HG02798 (cell line): ENCODE measurements around the gene GAGE2A.
"Not testable (repeated sequence)": the region's sequence is repeated elsewhere in the genome, so short reads cannot be mapped to it uniquely, and the experiment has no call there.

Source experiments
- ATAC-seq: cut with Tn5 transposase; IDR thresholded peaks from one replicate; pipeline ENCODE4 v1.9.1; 2021; ENCODE audit warnings: mild to moderate bottlenecking; ENCODE audit not compliant: unreplicated experiment, poor library complexity

Gene GAGE2A, protein sequence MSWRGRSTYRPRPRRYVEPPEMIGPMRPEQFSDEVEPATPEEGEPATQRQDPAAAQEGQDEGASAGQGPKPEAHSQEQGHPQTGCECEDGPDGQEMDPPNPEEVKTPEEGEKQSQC

DNA sequence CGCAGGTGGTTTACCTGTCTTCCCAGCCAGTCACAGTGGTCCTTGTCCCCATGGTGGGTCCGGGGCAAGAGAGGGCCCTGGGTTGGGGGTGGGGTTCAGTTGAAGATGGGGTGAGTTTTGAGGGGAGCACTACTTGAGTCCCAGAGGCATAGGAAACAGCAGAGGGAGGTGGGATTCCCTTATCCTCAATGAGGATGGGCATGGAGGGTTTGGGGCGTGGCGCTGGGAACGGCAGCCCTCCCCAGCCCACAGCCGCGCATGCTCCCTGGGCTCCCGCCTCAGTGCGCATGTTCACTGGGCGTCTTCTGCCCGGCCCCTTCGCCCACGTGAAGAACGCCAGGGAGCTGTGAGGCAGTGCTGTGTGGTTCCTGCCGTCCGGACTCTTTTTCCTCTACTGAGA is at the start of gene GAGE2A:
TSS of gene GAGE2A (plus strand) at position 301 of the 400 bp plus-strand sequence. CDS start 1,155 bp downstream, outside the sequence.
- ATAC-seq: not testable (repeated sequence)

DNA sequence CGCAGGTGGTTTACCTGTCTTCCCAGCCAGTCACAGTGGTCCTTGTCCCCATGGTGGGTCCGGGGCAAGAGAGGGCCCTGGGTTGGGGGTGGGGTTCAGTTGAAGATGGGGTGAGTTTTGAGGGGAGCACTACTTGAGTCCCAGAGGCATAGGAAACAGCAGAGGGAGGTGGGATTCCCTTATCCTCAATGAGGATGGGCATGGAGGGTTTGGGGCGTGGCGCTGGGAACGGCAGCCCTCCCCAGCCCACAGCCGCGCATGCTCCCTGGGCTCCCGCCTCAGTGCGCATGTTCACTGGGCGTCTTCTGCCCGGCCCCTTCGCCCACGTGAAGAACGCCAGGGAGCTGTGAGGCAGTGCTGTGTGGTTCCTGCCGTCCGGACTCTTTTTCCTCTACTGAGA is 47.9 kb upstream of the GAGE2A start, which contains the start of gene GAGE12D:
TSS of gene GAGE12D (plus strand) at position 301 of the 400 bp plus-strand sequence. CDS start 1,155 bp downstream, outside the sequence.
- ATAC-seq: not testable (repeated sequence)

DNA sequence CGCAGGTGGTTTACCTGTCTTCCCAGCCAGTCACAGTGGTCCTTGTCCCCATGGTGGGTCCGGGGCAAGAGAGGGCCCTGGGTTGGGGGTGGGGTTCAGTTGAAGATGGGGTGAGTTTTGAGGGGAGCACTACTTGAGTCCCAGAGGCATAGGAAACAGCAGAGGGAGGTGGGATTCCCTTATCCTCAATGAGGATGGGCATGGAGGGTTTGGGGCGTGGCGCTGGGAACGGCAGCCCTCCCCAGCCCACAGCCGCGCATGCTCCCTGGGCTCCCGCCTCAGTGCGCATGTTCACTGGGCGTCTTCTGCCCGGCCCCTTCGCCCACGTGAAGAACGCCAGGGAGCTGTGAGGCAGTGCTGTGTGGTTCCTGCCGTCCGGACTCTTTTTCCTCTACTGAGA is 38.3 kb upstream of the GAGE2A start, which contains the start of gene GAGE12E:
TSS of gene GAGE12E (plus strand) at position 301 of the 400 bp plus-strand sequence. CDS start 1,155 bp downstream, outside the sequence.
- not testable (repeated sequence) for ATAC-seq

DNA sequence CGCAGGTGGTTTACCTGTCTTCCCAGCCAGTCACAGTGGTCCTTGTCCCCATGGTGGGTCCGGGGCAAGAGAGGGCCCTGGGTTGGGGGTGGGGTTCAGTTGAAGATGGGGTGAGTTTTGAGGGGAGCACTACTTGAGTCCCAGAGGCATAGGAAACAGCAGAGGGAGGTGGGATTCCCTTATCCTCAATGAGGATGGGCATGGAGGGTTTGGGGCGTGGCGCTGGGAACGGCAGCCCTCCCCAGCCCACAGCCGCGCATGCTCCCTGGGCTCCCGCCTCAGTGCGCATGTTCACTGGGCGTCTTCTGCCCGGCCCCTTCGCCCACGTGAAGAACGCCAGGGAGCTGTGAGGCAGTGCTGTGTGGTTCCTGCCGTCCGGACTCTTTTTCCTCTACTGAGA is 28.8 kb upstream of the GAGE2A start, which contains the start of gene GAGE12F:
TSS of gene GAGE12F (plus strand) at position 301 of the 400 bp plus-strand sequence. CDS start 1,155 bp downstream, outside the sequence.
- not testable (repeated sequence) for ATAC-seq

DNA sequence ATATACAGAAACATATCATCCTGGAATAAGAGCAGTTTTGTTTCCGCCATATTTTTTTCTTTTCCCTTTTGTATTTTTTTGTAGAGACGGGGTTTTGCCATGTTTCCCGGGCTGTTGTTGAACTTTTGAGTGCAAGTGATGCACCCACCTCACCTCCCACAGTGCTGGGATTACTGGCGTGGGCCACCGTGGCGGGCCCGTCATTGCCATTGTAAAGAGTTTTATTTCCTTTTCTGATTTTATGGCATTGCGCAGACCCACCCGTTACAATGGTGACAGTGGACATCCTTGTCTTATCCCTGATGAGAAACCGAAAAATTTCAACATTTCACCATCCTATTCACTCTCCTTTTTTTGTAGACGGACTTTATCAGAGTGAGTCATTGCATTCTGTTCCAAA is 20.6 kb upstream of the GAGE2A start:
- ATAC-seq: not testable (repeated sequence)

DNA sequence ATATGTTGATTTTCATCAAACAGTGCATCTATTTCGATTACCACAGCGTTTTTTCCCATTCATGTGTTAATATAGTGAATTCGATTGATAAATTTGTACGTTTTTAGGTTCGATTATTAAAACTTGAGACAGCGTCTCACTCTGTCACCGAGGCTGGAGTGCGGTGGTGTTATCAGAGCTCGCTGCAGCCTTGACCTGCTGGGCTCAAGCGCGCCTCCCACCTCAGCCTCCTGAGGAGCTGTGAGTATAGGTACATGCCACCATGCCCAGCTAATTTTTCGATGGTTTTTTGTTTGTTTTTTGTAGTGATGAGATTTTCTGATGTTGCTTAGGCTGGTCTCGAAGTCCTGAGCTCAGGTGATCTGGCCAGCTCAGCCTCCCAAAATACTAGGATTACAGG is 20.1 kb upstream of the GAGE2A start:
- not testable (repeated sequence) for ATAC-seq

DNA sequence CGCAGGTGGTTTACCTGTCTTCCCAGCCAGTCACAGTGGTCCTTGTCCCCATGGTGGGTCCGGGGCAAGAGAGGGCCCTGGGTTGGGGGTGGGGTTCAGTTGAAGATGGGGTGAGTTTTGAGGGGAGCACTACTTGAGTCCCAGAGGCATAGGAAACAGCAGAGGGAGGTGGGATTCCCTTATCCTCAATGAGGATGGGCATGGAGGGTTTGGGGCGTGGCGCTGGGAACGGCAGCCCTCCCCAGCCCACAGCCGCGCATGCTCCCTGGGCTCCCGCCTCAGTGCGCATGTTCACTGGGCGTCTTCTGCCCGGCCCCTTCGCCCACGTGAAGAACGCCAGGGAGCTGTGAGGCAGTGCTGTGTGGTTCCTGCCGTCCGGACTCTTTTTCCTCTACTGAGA is 19.2 kb upstream of the GAGE2A start, which contains the start of gene GAGE12G:
TSS of gene GAGE12G (plus strand) at position 301 of the 400 bp plus-strand sequence. CDS start 1,155 bp downstream, outside the sequence.
- ATAC-seq: not testable (repeated sequence)

DNA sequence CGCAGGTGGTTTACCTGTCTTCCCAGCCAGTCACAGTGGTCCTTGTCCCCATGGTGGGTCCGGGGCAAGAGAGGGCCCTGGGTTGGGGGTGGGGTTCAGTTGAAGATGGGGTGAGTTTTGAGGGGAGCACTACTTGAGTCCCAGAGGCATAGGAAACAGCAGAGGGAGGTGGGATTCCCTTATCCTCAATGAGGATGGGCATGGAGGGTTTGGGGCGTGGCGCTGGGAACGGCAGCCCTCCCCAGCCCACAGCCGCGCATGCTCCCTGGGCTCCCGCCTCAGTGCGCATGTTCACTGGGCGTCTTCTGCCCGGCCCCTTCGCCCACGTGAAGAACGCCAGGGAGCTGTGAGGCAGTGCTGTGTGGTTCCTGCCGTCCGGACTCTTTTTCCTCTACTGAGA is 9.6 kb upstream of the GAGE2A start, which contains the start of gene GAGE12H:
TSS of gene GAGE12H (plus strand) at position 301 of the 400 bp plus-strand sequence. CDS start 1,155 bp downstream, outside the sequence.
- not testable (repeated sequence) for ATAC-seq

DNA sequence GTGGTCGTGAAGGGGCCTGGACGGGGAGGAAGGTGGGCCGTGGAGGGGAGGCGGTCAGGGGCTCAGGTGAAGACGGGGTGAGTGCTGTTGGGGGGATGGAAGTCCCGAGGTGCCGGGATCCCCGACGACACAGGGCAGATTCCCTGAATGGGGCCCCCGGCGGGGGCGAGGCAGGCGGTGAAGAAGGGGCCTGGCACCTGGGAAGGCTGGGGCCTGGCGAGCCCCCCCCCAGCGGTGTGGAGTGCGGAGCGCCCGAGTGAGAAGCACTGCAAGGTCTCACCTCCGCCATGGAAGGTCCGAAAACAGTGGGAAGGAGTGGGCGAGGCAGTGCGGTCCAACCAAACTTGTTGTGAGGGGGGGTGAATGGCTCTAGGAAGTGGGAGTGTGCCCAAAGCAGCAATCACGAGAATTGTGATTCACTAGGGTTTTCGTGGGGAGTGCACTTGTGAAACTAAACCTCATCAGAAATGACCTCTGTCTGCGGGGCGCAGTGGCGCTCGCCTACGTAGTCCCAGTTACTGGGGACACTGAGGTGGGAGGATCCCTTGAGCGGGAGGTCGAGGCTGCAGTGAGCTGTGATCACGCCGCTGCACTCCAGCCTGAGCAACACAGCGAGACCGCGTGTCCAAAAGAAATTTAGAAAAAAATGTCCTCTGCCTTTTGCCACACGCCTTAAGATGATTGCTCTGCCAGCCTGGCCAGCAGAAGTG is 628 bp downstream of the GAGE2A start:
- ATAC-seq: not testable (repeated sequence)

DNA sequence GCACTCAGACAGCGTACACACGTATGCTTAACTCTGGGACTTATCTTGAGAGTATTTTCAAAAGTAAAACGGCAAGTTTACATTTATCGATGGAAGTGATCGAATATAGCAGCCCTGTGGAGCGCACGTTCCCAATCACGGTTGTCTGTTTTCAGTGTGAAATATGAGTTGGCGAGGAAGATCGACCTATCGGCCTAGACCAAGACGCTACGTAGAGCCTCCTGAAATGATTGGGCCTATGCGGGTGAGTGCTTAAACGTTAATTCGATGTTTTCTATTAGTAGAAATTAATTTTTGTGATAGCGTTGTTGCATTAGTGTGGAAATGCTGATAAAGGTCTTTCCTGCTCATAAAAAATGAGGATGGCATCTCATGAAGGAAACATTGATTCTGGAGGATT is 1.2 kb downstream of the GAGE2A start:
- ATAC-seq: not testable (repeated sequence)

DNA sequence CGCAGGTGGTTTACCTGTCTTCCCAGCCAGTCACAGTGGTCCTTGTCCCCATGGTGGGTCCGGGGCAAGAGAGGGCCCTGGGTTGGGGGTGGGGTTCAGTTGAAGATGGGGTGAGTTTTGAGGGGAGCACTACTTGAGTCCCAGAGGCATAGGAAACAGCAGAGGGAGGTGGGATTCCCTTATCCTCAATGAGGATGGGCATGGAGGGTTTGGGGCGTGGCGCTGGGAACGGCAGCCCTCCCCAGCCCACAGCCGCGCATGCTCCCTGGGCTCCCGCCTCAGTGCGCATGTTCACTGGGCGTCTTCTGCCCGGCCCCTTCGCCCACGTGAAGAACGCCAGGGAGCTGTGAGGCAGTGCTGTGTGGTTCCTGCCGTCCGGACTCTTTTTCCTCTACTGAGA is 9.4 kb downstream of the GAGE2A start, which contains the start of gene GAGE1:
TSS of gene GAGE1 (plus strand) at position 301 of the 400 bp plus-strand sequence. CDS start 1,155 bp downstream, outside the sequence.
- not testable (repeated sequence) for ATAC-seq

DNA sequence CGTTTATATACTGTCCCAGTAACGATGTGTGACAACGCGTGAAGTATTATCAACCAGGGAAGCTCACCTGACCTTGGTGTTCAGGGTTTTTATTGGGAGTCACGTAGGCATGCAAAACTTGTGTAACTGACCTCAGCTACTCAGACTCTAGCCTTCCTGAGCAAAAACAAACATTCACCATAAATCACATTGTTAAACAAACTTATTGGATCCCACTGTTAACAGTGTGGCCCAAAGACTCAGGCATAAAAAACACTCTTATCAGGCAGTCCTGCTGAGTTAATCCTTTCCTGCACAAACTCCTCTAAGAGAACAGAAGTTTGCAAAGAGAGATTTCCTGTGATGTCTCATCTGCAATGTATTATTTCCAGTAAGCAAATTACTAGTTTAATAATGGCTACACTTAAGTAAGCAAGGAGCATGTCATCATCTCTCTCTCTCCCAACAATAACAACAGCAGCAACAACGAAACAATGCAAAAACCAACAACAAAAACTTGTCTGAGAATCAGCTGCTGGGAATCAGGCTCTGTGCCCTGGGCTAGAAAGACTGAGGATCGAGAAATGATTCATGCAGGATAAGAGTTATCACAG is 21.5 kb downstream of the GAGE2A start:
- no peak for ATAC-seq

DNA sequence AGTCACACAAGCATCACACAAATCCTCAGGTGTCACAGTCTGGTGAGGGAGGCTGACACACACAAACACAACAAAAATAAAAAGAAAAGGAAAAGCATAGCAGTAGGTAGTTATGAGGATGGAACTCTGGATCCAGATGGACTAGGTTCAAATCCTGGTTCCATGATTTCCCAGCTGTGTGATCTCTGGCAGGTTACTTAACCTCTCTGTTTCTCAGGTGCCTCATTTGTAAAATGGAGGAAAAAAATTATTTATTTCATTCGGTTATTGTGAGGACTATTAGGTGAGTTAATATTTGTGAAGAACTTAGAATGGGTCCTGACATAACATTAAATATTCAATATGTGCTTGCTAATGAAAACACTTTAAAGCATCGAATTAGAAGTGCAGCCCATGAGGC is 29.3 kb downstream of the GAGE2A start:
- ATAC-seq: no peak

DNA sequence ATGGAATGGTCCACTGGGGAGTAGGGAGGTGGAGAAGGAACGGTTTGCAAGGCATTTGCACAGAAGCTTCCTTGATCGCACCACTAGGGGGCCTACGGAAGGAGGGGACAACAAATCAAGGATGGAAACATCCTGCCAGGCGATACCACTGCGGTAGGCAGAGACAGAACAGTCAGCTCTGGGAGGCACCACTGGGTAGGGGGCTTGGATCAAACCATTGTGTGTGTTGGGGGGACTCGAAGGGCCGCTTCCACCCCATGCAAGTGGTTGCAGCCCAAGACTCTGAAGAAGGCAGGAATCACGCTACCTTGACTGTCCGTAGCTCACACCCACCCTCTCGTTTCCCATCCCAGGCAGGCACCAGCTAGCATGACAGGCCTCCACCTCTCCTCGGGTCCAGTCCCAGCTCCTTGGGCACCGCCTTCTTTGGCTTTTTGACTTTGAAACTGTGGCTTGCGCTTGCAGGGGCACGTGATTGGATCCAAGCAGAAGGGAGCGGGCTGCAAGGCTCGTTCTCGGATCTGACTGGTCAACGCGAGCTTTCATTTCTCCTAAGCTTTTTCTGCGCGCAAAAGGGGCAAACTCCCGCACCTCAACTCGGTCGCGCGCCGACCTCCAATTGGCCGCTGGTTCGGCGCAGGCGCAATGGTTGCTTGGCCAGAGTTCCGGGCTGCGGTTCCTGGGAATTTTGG is 37.9 kb downstream of the GAGE2A start:
- ATAC-seq: no peak

DNA sequence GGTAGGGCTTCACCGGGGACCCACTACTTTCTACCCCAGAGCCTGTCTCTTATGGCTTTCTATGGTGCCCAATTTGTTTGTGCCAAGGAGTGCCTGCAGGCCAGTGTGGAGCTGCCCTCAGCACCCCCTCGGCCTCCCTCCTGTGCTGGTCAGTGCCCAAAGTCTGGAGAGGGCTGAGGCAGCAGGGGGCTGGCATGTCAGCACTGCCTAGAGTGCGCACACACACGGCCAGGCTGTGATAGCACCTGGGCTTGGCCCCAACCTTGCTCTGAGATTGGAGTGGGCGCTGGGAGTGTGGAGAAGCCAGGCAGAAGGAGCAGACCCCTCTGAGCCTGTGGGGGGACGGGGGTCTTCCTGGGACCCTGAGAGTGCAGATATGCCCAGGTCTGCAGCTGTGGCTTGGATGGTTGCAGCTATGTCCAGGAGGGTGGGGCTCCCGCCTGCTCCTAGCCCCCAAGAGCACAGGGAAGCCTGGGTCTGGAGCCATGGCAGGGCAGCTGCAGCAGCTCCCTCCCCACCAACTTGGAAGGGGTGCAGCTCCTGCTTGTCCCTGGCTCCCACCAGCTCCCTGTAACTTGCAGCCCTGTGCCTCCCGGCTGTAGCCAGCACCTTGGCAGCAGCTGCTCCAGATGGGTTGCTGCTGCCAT is 55.8 kb downstream of the GAGE2A start:
- no peak for ATAC-seq
